Lung (tissue), 12 donors: Measurements from ENCODE around the gene MEGF9. TPM values are rescaled to one million over a fixed set of nuclear protein-coding genes. Genes with fewer than 3 reads are reported as not detected.

ENCODE experiments used
- ATAC-seq: fragments of 200-7000 bp; cut with Tn5 transposase; one replicate; pipeline ENCODE4 v1.9.1; 2020; ENCODE audit warnings: moderate number of reproducible peaks; ENCODE audit not compliant: insufficient read depth, low FRiP score
- DNase-seq, 3 donors: peaks; one replicate each; pipeline ENCODE4 v3.0.0-alpha.2; 2013 to 2017
- H3K27ac ChIP-seq, 2 donors: one replicate each; pipeline ENCODE4 v1.5.1; 2013; ENCODE audit warnings: mild to moderate bottlenecking in 2 of 2, moderate library complexity in 2 of 2, control low read depth in 1 of 2, inconsistent platforms in 1 of 2, low read depth in 1 of 2, low read length in 1 of 2
- H3K27me3 ChIP-seq, 3 donors: one replicate each; pipeline ENCODE4 v1.5.1; 2013; ENCODE audit warnings: low read length in 2 of 3; ENCODE audit not compliant: control insufficient read depth in 3 of 3, insufficient read depth in 3 of 3
- H3K36me3 ChIP-seq, 4 donors: one replicate each; pipeline ENCODE4 v1.5.1; 2013; ENCODE audit warnings: low read length in 4 of 4, mild to moderate bottlenecking in 1 of 4, moderate library complexity in 1 of 4; ENCODE audit not compliant: control insufficient read depth in 4 of 4, insufficient read depth in 4 of 4
- H3K4me1 ChIP-seq, 5 donors: one replicate each; pipeline ENCODE4 v1.5.1; 2013; ENCODE audit warnings: low read length in 5 of 5, mild to moderate bottlenecking in 2 of 5, moderate library complexity in 1 of 5; ENCODE audit not compliant: control insufficient read depth in 5 of 5, insufficient read depth in 5 of 5
- H3K4me3 ChIP-seq: one replicate; pipeline ENCODE4 v1.5.1; 2013; ENCODE audit warnings: mild to moderate bottlenecking, control low read depth, moderate library complexity
- H3K9ac ChIP-seq, 2 donors: one replicate each; pipeline ENCODE4 v1.5.1; 2013; ENCODE audit warnings: low read length in 2 of 2, control low read depth in 1 of 2; ENCODE audit not compliant: insufficient read depth in 1 of 2
- H3K9me3 ChIP-seq, 4 donors: one replicate each; pipeline ENCODE4 v1.5.1; 2013; ENCODE audit warnings: low read length in 3 of 4, mild to moderate bottlenecking in 1 of 4, moderate library complexity in 1 of 4; ENCODE audit not compliant: control insufficient read depth in 4 of 4, insufficient read depth in 3 of 4
- CTCF ChIP-seq: IDR thresholded peaks from 2 replicates; pipeline ENCODE4 v1.5.1; 2012; ENCODE audit warnings: mild to moderate bottlenecking; ENCODE audit errors: control extremely low read depth, extremely low read depth
- WGBS, 2 donors: extraction: QIAGEN DNeasy Blood & Tissue Kit; methylation state at CpG; one replicate each; pipeline ENCODE4 v1.1.7; 2013; 5-methylcytosine and 5-hydroxymethylcytosine counted together
- polyA plus RNA-seq, 2 donors: library from polyadenylated mRNA; stranded (reverse); fragments of 200-250 nt; gene quantifications; one replicate each; pipeline ENCODE4 v1.2.1, GENCODE V29; 2013
- total RNA-seq, 2 donors: library from RNA; depleted of rRNA in 1 of 2; stranded (reverse); fragments of >200 nt in 1 of 2; gene quantifications; one replicate each; pipeline ENCODE4 v1.2.1, GENCODE V29; 2014 to 2021
- donor health status: control.
- donor health status: control.
- donor health status: Bipolar disorder and iron deficiency.
- donor health status: healthy.
- donor health status: DM: yes; HTN: yes; CAD: no.

MEGF9 gene
- total and polyA plus RNA-seq, 4 donors = 19.2 to 48.3 (median 30.6) TPM

DNA sequence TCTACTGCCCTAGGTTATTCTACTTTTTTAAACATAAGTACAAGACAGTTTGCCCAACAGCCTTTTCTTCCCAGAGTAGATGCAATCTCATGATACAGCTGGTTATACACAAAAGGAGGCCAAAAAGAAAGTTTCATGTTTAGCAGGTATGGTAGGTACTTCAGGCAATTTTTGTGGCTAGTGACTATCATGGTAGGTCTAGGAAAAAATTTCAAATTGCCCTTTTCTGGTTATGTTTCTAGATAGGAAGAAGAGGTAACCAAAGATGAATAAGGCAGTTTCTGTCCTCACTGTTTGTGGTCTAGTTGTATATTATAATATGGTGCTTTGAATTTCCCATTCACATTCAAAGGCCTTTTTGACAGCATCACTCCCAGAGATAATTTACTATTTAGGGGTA lies 19.7 kb downstream of the MEGF9 start:
- H3K9me3 ChIP-seq = no peaks in the 10 kb centered on the region
- no peak overlapping the region for H3K27ac ChIP-seq
- ATAC-seq (no peak), DNase-seq (no peak)
- H3K4me3 ChIP-seq = no peak overlapping the region
- H3K4me1 ChIP-seq = peaks cover 0 to 20% (median 4%) of the 10 kb centered on the region in 5 donors
- no peak for TF ChIP-seq CTCF
- H3K9ac ChIP-seq = no peak overlapping the region
- H3K27me3 ChIP-seq = no peaks in the 10 kb centered on the region
- no peaks in the 10 kb centered on the region for H3K36me3 ChIP-seq

- H3K36me3 ChIP-seq = no peaks in the 10 kb centered on the region
- no peak for TF ChIP-seq CTCF
- DNase-seq = no peak
- no peaks in the 10 kb centered on the region for H3K27me3 ChIP-seq
- H3K9ac ChIP-seq = no peak overlapping the region
- no peak for ATAC-seq
- H3K4me3 ChIP-seq = no peak overlapping the region
- no peaks in the 10 kb centered on the region for H3K9me3 ChIP-seq
- no peak overlapping the region for H3K27ac ChIP-seq
- peaks cover 0 to 20% (median 2%) of the 10 kb centered on the region in 5 donors for H3K4me1 ChIP-seq
These were observed 20.6 kb downstream of the MEGF9 start for GRCh38 chr9:120693700-120694008.

DNA sequence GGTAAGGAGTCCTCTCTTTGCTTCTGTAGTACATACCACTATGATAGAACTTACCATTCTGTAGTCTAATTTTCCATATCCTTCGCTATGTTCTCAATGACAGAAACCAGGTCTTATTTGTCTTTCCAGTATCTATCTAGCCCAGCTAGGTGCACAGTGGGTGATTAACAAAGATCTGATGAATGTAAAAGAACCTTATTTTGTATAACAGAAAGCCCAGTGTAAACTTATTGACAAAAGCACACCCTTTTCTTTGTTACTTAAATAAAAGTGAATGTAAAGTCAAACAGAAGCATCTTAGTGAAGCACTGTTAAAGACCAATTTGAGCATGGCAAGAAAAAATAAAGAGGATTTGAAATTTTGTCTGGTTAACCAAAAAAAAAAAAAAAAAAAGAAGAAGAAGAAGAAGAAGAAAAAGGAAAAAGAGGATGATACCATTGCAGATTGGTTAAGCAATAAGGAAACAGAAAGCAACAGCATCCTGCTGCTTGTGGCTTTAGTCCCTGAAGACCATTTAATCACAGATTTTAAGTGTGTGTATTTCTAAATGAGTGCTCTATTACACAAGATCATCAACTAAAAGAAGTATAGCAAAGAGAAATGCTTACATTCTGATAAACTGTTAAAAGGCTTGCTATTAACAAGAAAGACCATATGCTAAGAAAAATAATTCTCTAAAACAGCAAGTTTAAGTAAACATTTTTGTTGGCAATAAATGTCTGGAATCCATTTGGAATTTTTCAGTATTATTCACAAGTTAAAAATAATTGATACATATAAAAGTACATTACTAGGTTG lies 21.2 kb downstream of the MEGF9 start:
- H3K27me3 ChIP-seq = no peaks in the 10 kb centered on the region
- 84 to 98% methylated on average over 1 of the region's 1 CpG for WGBS, 2 donors
- no peaks in the 10 kb centered on the region for H3K36me3 ChIP-seq
- ATAC-seq = no peak
- DNase-seq = peak in 2 of 3 donors; percentile 73 to 86
- H3K9me3 ChIP-seq = no peaks in the 10 kb centered on the region
- H3K4me3 ChIP-seq = no peak overlapping the region
- peaks cover 0 to 20% (median 2%) of the 10 kb centered on the region in 5 donors for H3K4me1 ChIP-seq
- no peak overlapping the region for H3K9ac ChIP-seq
- TF ChIP-seq CTCF = no peak
- no peak overlapping the region for H3K27ac ChIP-seq

GRCh38 chr9:120690372-120690771 lies 23.9 kb downstream of the MEGF9 start:
- ATAC-seq (no peak), DNase-seq (no peak)
- Histone ChIP-seq H3K27ac (no peak overlapping the region), H3K9ac (no peak overlapping the region), H3K4me3 (no peak overlapping the region), H3K9me3 (no peaks in the 10 kb centered on the region), H3K27me3 (no peaks in the 10 kb centered on the region), H3K36me3 (no peaks in the 10 kb centered on the region), H3K4me1 (peaks cover 0 to 20% (median 2%) of the 10 kb centered on the region in 5 donors)
- no peak for TF ChIP-seq CTCF
